PC-9 (cell line): ENCODE data around the gene MX2. TPM values are rescaled to one million over a fixed set of nuclear protein-coding genes. Genes with fewer than 3 reads are reported as not detected.

Experiments used
- BruUV-seq: library from RNA; stranded (reverse); fragments of 400-500 nt; replicated peaks from 2 replicates; lab custom pipeline; 2021; lab: Mats Ljungman, UMichigan
- CTCF ChIA-PET: fragments of 300-600 bp; sonication (Branson Sonifier 250); formaldehyde crosslinking; loops from one replicate; lab custom pipeline; 2022; ENCODE audit warnings: antibody characterized with exemption; lab: Charles Lee
- POLR2A ChIA-PET: fragments of 300-600 bp; sonication (Branson Sonifier 250); formaldehyde crosslinking; loops from one replicate; lab custom pipeline; 2022; ENCODE audit warnings: antibody characterized with exemption; ENCODE audit not compliant: unreplicated experiment; lab: Charles Lee
- DNase-seq, 2 experiments: peaks; one replicate each; pipeline versions ENCODE4 v3.0.0 to v3.0.0-alpha.2; 2015 to 2022; ENCODE audit warnings: mixed read lengths in 1 of 2
- H2AFZ ChIP-seq: fragments of 200-600 bp; sonication (generic); 2 replicates; pipeline ENCODE4 v1.8.1; 2017; ENCODE audit warnings: antibody characterized with exemption
- H3F3A ChIP-seq: fragments of 200-600 bp; sonication (generic); 2 replicates; pipeline ENCODE4 v1.8.1; 2017; ENCODE audit warnings: antibody characterized with exemption, mild to moderate bottlenecking, low read depth; ENCODE audit not compliant: insufficient read depth
- H3K27ac ChIP-seq: fragments of 200-600 bp; sonication (generic); 2 replicates; pipeline ENCODE4 v1.6.1; 2016; ENCODE audit warnings: mixed run types
- H3K27me3 ChIP-seq: fragments of 200-600 bp; sonication (generic); 2 replicates; pipeline ENCODE4 v1.6.1; 2016; ENCODE audit warnings: low read depth, mixed run types; ENCODE audit not compliant: insufficient read depth
- H3K36me3 ChIP-seq: fragments of 200-600 bp; sonication (generic); 2 replicates; pipeline ENCODE4 v1.6.1; 2016; ENCODE audit warnings: low read depth, mixed run types
- H3K4me1 ChIP-seq: fragments of 200-600 bp; sonication (generic); replicated peaks from 2 replicates; pipeline ENCODE4 v1.6.1; 2016; ENCODE audit warnings: mixed run types; ENCODE audit not compliant: insufficient read depth
- H3K4me2 ChIP-seq: fragments of 200-600 bp; sonication (generic); 2 replicates; pipeline ENCODE4 v1.6.1; 2017; ENCODE audit warnings: mixed run types
- H3K4me3 ChIP-seq: fragments of 200-600 bp; sonication (generic); 2 replicates; pipeline ENCODE4 v1.6.1; 2016; ENCODE audit warnings: mixed run types
- H3K79me2 ChIP-seq: fragments of 200-600 bp; sonication (generic); 2 replicates; pipeline ENCODE4 v1.6.1; 2017; ENCODE audit warnings: low read depth, mixed run types
- H3K9me2 ChIP-seq: fragments of 200-600 bp; sonication (generic); 2 replicates; pipeline ENCODE4 v1.8.1; 2017; ENCODE audit warnings: mild to moderate bottlenecking; ENCODE audit not compliant: insufficient read depth
- H3K9me3 ChIP-seq: fragments of 200-600 bp; sonication (generic); 2 replicates; pipeline ENCODE4 v1.8.1; 2016; ENCODE audit warnings: low read depth; ENCODE audit not compliant: insufficient read depth
- H4K20me1 ChIP-seq: fragments of 200-600 bp; sonication (generic); 2 replicates; pipeline ENCODE4 v1.8.1; 2017; ENCODE audit not compliant: insufficient read depth
- CTCF ChIP-seq: fragments of 200-600 bp; sonication (generic); conservative IDR thresholded peaks from 2 replicates; pipeline ENCODE4 v1.6.1; 2017; ENCODE audit warnings: mixed run types, antibody characterized with exemption, mild to moderate bottlenecking, moderate library complexity
- EZH2 ChIP-seq: fragments of 200-600 bp; sonication (generic); IDR thresholded peaks from 2 replicates; pipeline ENCODE4 v1.8.0; 2017; ENCODE audit warnings: antibody characterized with exemption, low read depth
- intact Hi-C: fragments of 100-400 bp; cut with micrococcal nuclease; formaldehyde crosslinking; loops from one replicate; pipeline ENCODE4 v1.10.0; 2022; ENCODE audit not compliant: unreplicated experiment
- total RNA-seq: library from RNA; stranded (reverse); gene quantifications from 2 replicates; pipeline ENCODE4 v1.2.3, GENCODE V29; 2021

Gene MX2
- total RNA-seq, 1 experiment from 2014 or later: 2.5 TPM

GRCh38 chr21:41373763-41374162 is 11.9 kb downstream of the MX2 start:
- Histone ChIP-seq H3K4me2 (no peak overlapping the region), H3K79me2 (no peaks in the 10 kb centered on the region), H3K9me2 (no peaks in the 10 kb centered on the region), H3K27me3 (no peaks in the 10 kb centered on the region), H4K20me1 (no peaks in the 10 kb centered on the region), H3K27ac (no peak overlapping the region), H3K9me3 (no peaks in the 10 kb centered on the region), H3K36me3 (no peaks in the 10 kb centered on the region), H3K4me3 (no peak overlapping the region), H3F3A (no peaks in the 10 kb centered on the region), H2AFZ (no peak overlapping the region), H3K4me1 (no peaks in the 10 kb centered on the region)
- no TSS peak for BruUV-seq
- intact Hi-C loops: no loop called here
- CTCF ChIA-PET: no interaction called here
- POLR2A ChIA-PET: no interaction called here
- TF ChIP-seq EZH2 (no peak), CTCF (no peak)
- no peak for DNase-seq

- POLR2A ChIA-PET: no interaction called here
- H3K4me3 ChIP-seq: no peak overlapping the region
Measured at GRCh38 chr21:41374177-41374712, 12.4 kb downstream of the MX2 start.

GRCh38 chr21:41374867-41375533 is 13.2 kb downstream of the MX2 start:
- Histone ChIP-seq H4K20me1 (no peaks in the 10 kb centered on the region), H3K79me2 (no peaks in the 10 kb centered on the region), H3K4me1 (no peaks in the 10 kb centered on the region), H3K4me2 (no peak overlapping the region), H3K9me3 (no peaks in the 10 kb centered on the region), H3K4me3 (no peak overlapping the region), H3K9me2 (no peaks in the 10 kb centered on the region), H2AFZ (no peak overlapping the region), H3F3A (no peaks in the 10 kb centered on the region), H3K36me3 (no peaks in the 10 kb centered on the region), H3K27ac (no peak overlapping the region), H3K27me3 (no peaks in the 10 kb centered on the region)
- BruUV-seq: no TSS peak
- intact Hi-C loops: no loop called here
- ChIA-PET POLR2A (no interaction called here), CTCF (no interaction called here)
- no peak for TF ChIP-seq CTCF
- TF ChIP-seq EZH2: no peak
- DNase-seq: no peak

More at GRCh38 chr21:41374177-41374712, 12.4 kb downstream of the MX2 start:
- no peaks in the 10 kb centered on the region for H3K27me3 ChIP-seq
- H3K36me3 ChIP-seq: no peaks in the 10 kb centered on the region
- H3K79me2 ChIP-seq: no peaks in the 10 kb centered on the region
- H3K27ac ChIP-seq: no peak overlapping the region
- no peak overlapping the region for H2AFZ ChIP-seq
- TF ChIP-seq EZH2: no peak
- no peak for DNase-seq
- H3K9me3 ChIP-seq: no peaks in the 10 kb centered on the region
- no peak overlapping the region for H3K4me2 ChIP-seq
- intact Hi-C loops: no loop called here
- no peaks in the 10 kb centered on the region for H3K9me2 ChIP-seq
- BruUV-seq: no TSS peak
- H4K20me1 ChIP-seq: no peaks in the 10 kb centered on the region
- CTCF ChIA-PET: no interaction called here
- H3F3A ChIP-seq: no peaks in the 10 kb centered on the region
- H3K4me1 ChIP-seq: no peaks in the 10 kb centered on the region
